GM23338 (cell line): ENCODE results near the gene STRN4. TPM values are rescaled to one million over a fixed set of nuclear protein-coding genes. Genes with fewer than 3 reads are reported as not detected.
A peak's percentile ranks its signal among the peaks of the same experiment; 100 is the strongest.

Experiments
- ATAC-seq: fragments of 200-7000 bp; cut with Tn5 transposase; 3 replicates; pipeline ENCODE4 v1.9.1; 2020
- DNase-seq: peaks from one replicate; pipeline ENCODE4 v3.0.0-alpha.2; 2015; ENCODE audit warnings: low spot score
- H2AFZ ChIP-seq: fragments of 200-600 bp; sonication (generic); 2 replicates; pipeline ENCODE4 v1.8.0; 2016; ENCODE audit warnings: antibody characterized with exemption, mild to moderate bottlenecking, moderate library complexity
- H3F3A ChIP-seq: fragments of 200-600 bp; sonication (generic); replicated peaks from 2 replicates; pipeline ENCODE4 v1.8.0; 2017; ENCODE audit warnings: antibody characterized with exemption, mixed run types, low read depth
- H3K27ac ChIP-seq: fragments of 200-600 bp; sonication (generic); 2 replicates; pipeline ENCODE4 v1.6.1; 2016; ENCODE audit warnings: low read depth
- H3K27me3 ChIP-seq: fragments of 200-600 bp; sonication (generic); 2 replicates; pipeline ENCODE4 v1.8.0; 2016; ENCODE audit warnings: mild to moderate bottlenecking, mixed run types, moderate library complexity; ENCODE audit not compliant: insufficient read depth
- H3K36me3 ChIP-seq: fragments of 200-600 bp; sonication (generic); 2 replicates; pipeline ENCODE4 v1.8.0; 2016; ENCODE audit warnings: mild to moderate bottlenecking; ENCODE audit not compliant: insufficient read depth
- H3K4me1 ChIP-seq: fragments of 200-600 bp; sonication (generic); 2 replicates; pipeline ENCODE4 v1.8.0; 2016; ENCODE audit warnings: mild to moderate bottlenecking, moderate library complexity; ENCODE audit not compliant: insufficient read depth
- H3K4me2 ChIP-seq: fragments of 200-600 bp; sonication (generic); 2 replicates; pipeline ENCODE4 v1.7.1; 2017; ENCODE audit warnings: mixed run types
- H3K4me3 ChIP-seq: fragments of 200-600 bp; sonication (generic); 2 replicates; pipeline ENCODE4 v1.6.1; 2016; ENCODE audit warnings: mixed run types
- H3K79me2 ChIP-seq: fragments of 200-600 bp; sonication (generic); replicated peaks from 2 replicates; pipeline ENCODE4 v1.8.0; 2017; ENCODE audit warnings: mild to moderate bottlenecking; ENCODE audit not compliant: insufficient read depth
- H3K9me2 ChIP-seq: fragments of 200-600 bp; sonication (generic); 2 replicates; pipeline ENCODE4 v1.8.0; 2017; ENCODE audit not compliant: insufficient read depth
- H4K20me1 ChIP-seq: fragments of 200-600 bp; sonication (generic); replicated peaks from 2 replicates; pipeline ENCODE4 v1.8.0; 2017; ENCODE audit warnings: mild to moderate bottlenecking; ENCODE audit not compliant: insufficient read depth
- H3K27ac Mint-ChIP-seq: 2 replicates; pipeline ENCODE4 v1.8.0; 2020; ENCODE audit warnings: inconsistent platforms, mild to moderate bottlenecking, moderate library complexity, mixed read lengths
- H3K27me3 Mint-ChIP-seq: 3 replicates; pipeline ENCODE4 v1.8.0; 2022; ENCODE audit warnings: low read depth, mild to moderate bottlenecking, moderate library complexity, mixed read lengths, inconsistent platforms; ENCODE audit not compliant: insufficient read depth, poor library complexity
- H3K36me3 Mint-ChIP-seq: 3 replicates; pipeline ENCODE4 v1.8.0; 2021; ENCODE audit warnings: low read depth, mild to moderate bottlenecking, inconsistent platforms, moderate library complexity, mixed read lengths
- H3K4me1 Mint-ChIP-seq: 3 replicates; pipeline ENCODE4 v1.8.0; 2020; ENCODE audit warnings: mild to moderate bottlenecking, inconsistent platforms, mixed read lengths
- H3K4me3 Mint-ChIP-seq: 3 replicates; pipeline ENCODE4 v1.8.0; 2021; ENCODE audit warnings: moderate library complexity, mild to moderate bottlenecking, inconsistent platforms, mixed read lengths
- H3K9me3 Mint-ChIP-seq: 3 replicates; pipeline ENCODE4 v1.8.0; 2020; ENCODE audit warnings: moderate library complexity, mild to moderate bottlenecking, inconsistent platforms, mixed read lengths
- CREB1 ChIP-seq: fragments of 250-450 bp; sonication (Bioruptor Pico); IDR thresholded peaks from 2 replicates; pipeline ENCODE4 v1.5.0; 2020; ENCODE audit warnings: low read depth, mild to moderate bottlenecking, moderate library complexity
- ETS1 ChIP-seq: IDR thresholded peaks from 2 replicates; pipeline ENCODE4 v1.6.1; 2016; ENCODE audit warnings: antibody characterized with exemption
- EZH2phosphoT487 ChIP-seq: fragments of 200-600 bp; sonication (generic); IDR thresholded peaks from one replicate; pipeline ENCODE4 v1.8.1; 2018; ENCODE audit warnings: antibody characterized with exemption; ENCODE audit not compliant: unreplicated experiment
- JUNB ChIP-seq: IDR thresholded peaks from one replicate; pipeline ENCODE4 v1.6.1; 2016; ENCODE audit warnings: antibody characterized with exemption; ENCODE audit not compliant: unreplicated experiment
- NANOG ChIP-seq: IDR thresholded peaks from 2 replicates; pipeline ENCODE4 v1.6.1; 2016; ENCODE audit warnings: antibody characterized with exemption, borderline replicate concordance
- POLR2AphosphoS5 ChIP-seq: IDR thresholded peaks from 2 replicates; pipeline ENCODE4 v1.6.1; 2016; ENCODE audit warnings: antibody characterized with exemption, low read depth
- STAT1 ChIP-seq: IDR thresholded peaks from one replicate; pipeline ENCODE4 v1.6.1; 2016; ENCODE audit warnings: antibody characterized with exemption; ENCODE audit not compliant: unreplicated experiment
- ZNF114 ChIP-seq: fragments of 250-450 bp; sonication (Bioruptor Pico); IDR thresholded peaks from 2 replicates; pipeline ENCODE4 v1.5.0; 2020; ENCODE audit warnings: mild to moderate bottlenecking, moderate library complexity
- ZNF331 ChIP-seq: fragments of 250-450 bp; sonication (Bioruptor Pico); IDR thresholded peaks from 2 replicates; pipeline ENCODE4 v1.5.0; 2020; ENCODE audit warnings: low read depth, mild to moderate bottlenecking, moderate library complexity
- polyA plus RNA-seq: library from polyadenylated mRNA; unstranded; fragments of >200 nt; fragmentation: Nextera tagmentation; extraction: Ambion mirVana; gene quantifications from 2 replicates; pipeline ENCODE4 v1.2.1, GENCODE V29; 2016
- total RNA-seq: library from RNA; depleted of rRNA; stranded (reverse); fragments of >200 nt; shearing (Covaris generic); gene quantifications from 2 replicates; pipeline ENCODE4 v1.2.3, GENCODE V29; 2014
- TF ChIP-seq, protein P1 (sequence below), 2 experiments: fragments of 200-600 bp in 1 of 2; sonication (generic) in 1 of 2; conservative IDR thresholded peaks; 2 replicates each; pipeline versions ENCODE4 v1.5.1 to v1.6.1; 2016 to 2017; ENCODE audit warnings: antibody characterized with exemption in 2 of 2, low read depth in 2 of 2, mild to moderate bottlenecking in 2 of 2, moderate library complexity in 1 of 2
- TF ChIP-seq, protein P2 (sequence below): IDR thresholded peaks from one replicate; pipeline ENCODE4 v1.6.1; 2018; ENCODE audit warnings: antibody characterized with exemption; ENCODE audit not compliant: unreplicated experiment

The STRN4 gene
- total and polyA plus RNA-seq, 2 experiments from 2014 or later = 62.1 to 140 TPM

DNA sequence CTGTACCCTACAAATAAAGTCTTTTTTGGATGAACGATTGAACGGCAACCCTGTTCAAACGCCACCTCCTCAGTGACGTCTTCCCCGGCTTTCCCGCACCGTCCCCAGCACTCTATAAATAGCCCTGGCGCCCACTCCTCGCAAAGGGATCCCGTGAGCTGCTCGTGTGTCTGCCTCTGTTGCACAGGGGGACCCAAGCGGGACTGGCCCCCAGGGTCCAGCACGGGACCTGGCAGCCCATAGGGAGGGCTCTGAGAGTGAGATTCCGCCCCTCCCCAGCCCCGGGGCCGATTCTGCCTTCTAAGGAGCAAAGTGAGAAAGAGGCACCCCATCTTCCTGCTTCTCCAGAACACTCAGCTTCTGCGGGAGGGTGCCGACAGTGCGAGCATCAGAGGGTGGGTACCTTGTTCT lies 8.5 kb downstream of the STRN4 start (continued):
- TF ChIP-seq, protein P1, sequence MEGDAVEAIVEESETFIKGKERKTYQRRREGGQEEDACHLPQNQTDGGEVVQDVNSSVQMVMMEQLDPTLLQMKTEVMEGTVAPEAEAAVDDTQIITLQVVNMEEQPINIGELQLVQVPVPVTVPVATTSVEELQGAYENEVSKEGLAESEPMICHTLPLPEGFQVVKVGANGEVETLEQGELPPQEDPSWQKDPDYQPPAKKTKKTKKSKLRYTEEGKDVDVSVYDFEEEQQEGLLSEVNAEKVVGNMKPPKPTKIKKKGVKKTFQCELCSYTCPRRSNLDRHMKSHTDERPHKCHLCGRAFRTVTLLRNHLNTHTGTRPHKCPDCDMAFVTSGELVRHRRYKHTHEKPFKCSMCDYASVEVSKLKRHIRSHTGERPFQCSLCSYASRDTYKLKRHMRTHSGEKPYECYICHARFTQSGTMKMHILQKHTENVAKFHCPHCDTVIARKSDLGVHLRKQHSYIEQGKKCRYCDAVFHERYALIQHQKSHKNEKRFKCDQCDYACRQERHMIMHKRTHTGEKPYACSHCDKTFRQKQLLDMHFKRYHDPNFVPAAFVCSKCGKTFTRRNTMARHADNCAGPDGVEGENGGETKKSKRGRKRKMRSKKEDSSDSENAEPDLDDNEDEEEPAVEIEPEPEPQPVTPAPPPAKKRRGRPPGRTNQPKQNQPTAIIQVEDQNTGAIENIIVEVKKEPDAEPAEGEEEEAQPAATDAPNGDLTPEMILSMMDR (conservative IDR thresholded peaks at IDR 0.05; ENCODE audit: low read depth in 2 of 2) = no peak
- TF ChIP-seq EZH2phosphoT487 = no peak

- no peak for ATAC-seq
- peaks cover 7% of the 10 kb centered on the region; the same call in 1 of the 2 replicates for H3K4me1 ChIP-seq
- TF ChIP-seq ZNF114 (CRISPR knock-in tag) (no peak), POLR2AphosphoS5 (no peak), ZNF331 (CRISPR knock-in tag) (no peak), JUNB (no peak), CREB1 (no peak), EZH2phosphoT487 (no peak), ETS1 (no peak), NANOG (no peak), STAT1 (no peak)
- TF ChIP-seq, protein P2, sequence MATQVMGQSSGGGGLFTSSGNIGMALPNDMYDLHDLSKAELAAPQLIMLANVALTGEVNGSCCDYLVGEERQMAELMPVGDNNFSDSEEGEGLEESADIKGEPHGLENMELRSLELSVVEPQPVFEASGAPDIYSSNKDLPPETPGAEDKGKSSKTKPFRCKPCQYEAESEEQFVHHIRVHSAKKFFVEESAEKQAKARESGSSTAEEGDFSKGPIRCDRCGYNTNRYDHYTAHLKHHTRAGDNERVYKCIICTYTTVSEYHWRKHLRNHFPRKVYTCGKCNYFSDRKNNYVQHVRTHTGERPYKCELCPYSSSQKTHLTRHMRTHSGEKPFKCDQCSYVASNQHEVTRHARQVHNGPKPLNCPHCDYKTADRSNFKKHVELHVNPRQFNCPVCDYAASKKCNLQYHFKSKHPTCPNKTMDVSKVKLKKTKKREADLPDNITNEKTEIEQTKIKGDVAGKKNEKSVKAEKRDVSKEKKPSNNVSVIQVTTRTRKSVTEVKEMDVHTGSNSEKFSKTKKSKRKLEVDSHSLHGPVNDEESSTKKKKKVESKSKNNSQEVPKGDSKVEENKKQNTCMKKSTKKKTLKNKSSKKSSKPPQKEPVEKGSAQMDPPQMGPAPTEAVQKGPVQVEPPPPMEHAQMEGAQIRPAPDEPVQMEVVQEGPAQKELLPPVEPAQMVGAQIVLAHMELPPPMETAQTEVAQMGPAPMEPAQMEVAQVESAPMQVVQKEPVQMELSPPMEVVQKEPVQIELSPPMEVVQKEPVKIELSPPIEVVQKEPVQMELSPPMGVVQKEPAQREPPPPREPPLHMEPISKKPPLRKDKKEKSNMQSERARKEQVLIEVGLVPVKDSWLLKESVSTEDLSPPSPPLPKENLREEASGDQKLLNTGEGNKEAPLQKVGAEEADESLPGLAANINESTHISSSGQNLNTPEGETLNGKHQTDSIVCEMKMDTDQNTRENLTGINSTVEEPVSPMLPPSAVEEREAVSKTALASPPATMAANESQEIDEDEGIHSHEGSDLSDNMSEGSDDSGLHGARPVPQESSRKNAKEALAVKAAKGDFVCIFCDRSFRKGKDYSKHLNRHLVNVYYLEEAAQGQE = no peak
- TF ChIP-seq, protein P1 (conservative IDR thresholded peaks at IDR 0.05; ENCODE audit: low read depth in 2 of 2) = no peak
These were observed 9.0 kb downstream of the STRN4 start for GRCh38 chr19:46737298-46737654.

More at GRCh38 chr19:46737298-46737654, 9.0 kb downstream of the STRN4 start:
- Histone ChIP-seq H3K27me3 (no peaks in the 10 kb centered on the region), H3K4me2 (no peak overlapping the region), H3K4me3 (no peak overlapping the region), H3K79me2 (peaks cover 77% of the 10 kb centered on the region), H2AFZ (no peak overlapping the region), H3K27ac (0 out of 2 replicates have a peak overlapping the region, but pooled peaks have one; percentile 32), H3K36me3 (peaks cover 32% of the 10 kb centered on the region), H3K9me2 (no peaks in the 10 kb centered on the region), H4K20me1 (peaks cover 55% of the 10 kb centered on the region; the same call in 1 of the 2 replicates), H3F3A (no peaks in the 10 kb centered on the region)
- Mint-ChIP-seq H3K36me3 (peaks cover 66% of the 10 kb centered on the region), H3K4me1 (peaks cover 22% of the 10 kb centered on the region), H3K4me3 (no peak overlapping the region), H3K27ac (no peak overlapping the region), H3K9me3 (no peaks in the 10 kb centered on the region; the same call in 2 of the 3 replicates), H3K27me3 (peaks cover 9% of the 10 kb centered on the region)
- DNase-seq = no peak
